Astrocyte (in vitro differentiated cells and primary cell): ENCODE results near the gene RHOT1.

ENCODE experiments used
- CTCF ChIP-seq: IDR thresholded peaks from 2 replicates; pipeline ENCODE4 v1.5.1; 2011; ENCODE audit warnings: low read depth, mild to moderate bottlenecking, inconsistent platforms, low read length, moderate library complexity; ENCODE audit not compliant: insufficient read depth
- EZH2 ChIP-seq: IDR thresholded peaks from 2 replicates; pipeline ENCODE4 v1.6.1; 2012; ENCODE audit warnings: mild to moderate bottlenecking, low read length, inconsistent platforms; ENCODE audit not compliant: insufficient read depth

DNA sequence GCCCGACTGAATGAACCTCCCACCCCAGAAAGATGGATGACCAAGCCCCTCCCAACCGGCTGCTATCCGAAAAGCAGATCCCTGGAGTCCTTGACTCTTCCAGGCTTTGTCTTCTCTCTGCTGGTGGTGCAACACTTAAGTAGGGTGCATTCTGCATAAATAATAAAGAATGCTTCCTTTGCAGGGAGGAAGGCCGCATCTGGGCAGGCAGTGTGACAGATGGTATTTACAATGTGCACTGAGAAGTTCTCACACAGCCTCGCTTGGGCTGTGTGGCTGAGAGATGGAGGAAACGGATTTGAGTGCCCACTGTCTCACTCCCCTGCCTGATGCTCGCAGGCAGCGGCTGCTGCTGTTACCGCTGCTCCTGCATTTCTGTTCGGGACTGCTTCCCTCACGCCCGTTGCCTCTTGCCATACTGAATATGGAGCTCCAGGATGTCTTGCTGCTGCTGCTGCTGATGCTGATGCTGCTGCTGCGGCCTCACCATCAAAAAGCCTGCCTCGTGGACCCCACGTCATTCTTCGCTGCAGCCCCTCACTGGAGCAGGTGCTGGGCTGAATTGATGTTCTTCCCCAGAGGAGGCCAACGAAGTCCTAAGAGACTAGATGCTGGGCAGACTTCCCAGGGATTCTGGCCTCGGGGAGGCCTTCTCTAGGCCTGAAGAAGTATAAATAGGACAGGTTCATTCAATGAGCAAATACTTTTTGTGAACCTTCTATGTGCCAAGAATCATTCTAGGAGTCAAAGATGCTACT lies 116.3 kb downstream of the RHOT1 start:
- no peak for TF ChIP-seq CTCF
- no peak for TF ChIP-seq EZH2
